Choroid plexus epithelial cell (primary cell): ENCODE data around the gene NOC4L.

Experiments used
- DNase-seq: peaks from one replicate; pipeline ENCODE4 v3.0.0-alpha.2; 2010; ENCODE audit warnings: low read depth
- H3K4me3 ChIP-seq: 2 replicates; pipeline ENCODE4 v1.5.1; 2011; ENCODE audit warnings: low read depth, mild to moderate bottlenecking, control low read depth, low read length, moderate library complexity
- CTCF ChIP-seq: conservative IDR thresholded peaks from 2 replicates; pipeline ENCODE4 v1.5.1; 2011; ENCODE audit warnings: low read depth, mild to moderate bottlenecking, control low read depth, inconsistent platforms, low read length, moderate library complexity

The NOC4L gene

DNA sequence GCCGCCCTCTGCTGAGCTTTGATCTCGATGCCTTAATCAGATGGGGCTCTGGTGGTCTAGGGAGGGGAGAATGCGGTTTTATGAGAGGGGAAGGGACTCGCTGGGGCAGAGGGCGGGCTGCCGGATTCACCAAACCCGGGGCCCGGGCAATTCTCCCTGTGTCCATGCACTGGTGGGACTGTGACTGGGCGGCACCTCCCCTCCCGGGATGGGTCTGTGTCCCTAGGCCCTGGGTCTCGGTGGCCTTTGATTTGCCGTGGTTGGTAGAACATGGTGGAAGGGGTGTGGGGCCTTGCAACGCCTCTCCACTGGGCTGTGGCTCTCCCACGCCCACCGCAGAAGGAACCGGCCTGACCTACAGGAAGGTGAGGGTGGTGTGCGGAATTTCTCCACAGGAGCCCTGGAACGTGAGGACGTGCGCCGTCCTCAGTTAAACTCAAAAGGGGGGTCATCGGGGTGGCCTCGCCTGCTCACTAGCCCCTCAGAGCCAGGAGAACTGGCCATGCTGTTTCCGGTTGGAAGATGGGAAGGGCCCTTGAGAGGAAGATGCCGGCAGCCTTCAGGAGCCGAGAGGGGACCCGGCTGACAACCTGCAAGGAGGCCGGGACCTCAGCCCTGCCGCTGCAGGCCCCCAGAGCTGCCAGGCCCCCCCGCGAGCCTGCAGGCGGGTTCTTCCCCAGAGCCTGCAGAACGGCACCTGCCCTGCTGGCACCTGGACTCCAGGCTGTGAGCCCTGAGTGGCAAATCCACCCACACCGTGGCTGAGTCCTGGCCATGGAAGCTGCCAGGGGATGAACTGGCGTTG lies 43.6 kb downstream of the NOC4L start:
- H3K4me3 ChIP-seq: no peak overlapping the region
- no peak for DNase-seq
- no peak for TF ChIP-seq CTCF

DNA sequence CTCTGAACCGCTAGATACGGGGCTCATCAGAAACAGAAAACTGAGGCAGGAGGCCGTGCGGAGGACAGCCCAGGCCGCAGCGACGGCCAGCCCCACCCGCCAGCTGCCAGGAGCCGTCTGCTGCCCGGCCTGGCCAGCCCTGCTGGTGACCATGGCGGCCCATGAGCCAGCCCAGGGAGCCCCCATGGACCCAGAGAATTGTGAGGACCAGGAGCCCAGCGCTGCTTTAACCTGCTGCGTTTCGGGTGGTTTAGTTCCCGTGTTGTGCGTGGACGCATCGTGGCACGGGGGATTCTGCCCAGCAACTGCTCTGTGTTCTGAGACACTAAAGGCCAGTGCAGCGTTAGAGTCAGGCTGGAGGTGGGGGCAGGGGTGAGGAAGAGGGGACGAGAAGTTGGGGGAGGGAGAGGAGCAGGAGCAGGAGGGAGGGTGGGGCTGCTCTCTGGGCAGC lies 44.2 kb downstream of the NOC4L start:
- H3K4me3 ChIP-seq: no peak overlapping the region
- TF ChIP-seq CTCF: no peak
- no peak for DNase-seq

- peak overlapping the region; percentile 59 for H3K4me3 ChIP-seq
- TF ChIP-seq CTCF: no peak
- DNase-seq: no peak
Measured at GRCh38 chr12:132188916-132189325, 44.7 kb downstream of the NOC4L start.

GRCh38 chr12:132189378-132190011 lies 45.2 kb downstream of the NOC4L start:
- peak overlapping the region; percentile 59 for H3K4me3 ChIP-seq
- DNase-seq: peak; percentile 85
- no peak for TF ChIP-seq CTCF

DNA sequence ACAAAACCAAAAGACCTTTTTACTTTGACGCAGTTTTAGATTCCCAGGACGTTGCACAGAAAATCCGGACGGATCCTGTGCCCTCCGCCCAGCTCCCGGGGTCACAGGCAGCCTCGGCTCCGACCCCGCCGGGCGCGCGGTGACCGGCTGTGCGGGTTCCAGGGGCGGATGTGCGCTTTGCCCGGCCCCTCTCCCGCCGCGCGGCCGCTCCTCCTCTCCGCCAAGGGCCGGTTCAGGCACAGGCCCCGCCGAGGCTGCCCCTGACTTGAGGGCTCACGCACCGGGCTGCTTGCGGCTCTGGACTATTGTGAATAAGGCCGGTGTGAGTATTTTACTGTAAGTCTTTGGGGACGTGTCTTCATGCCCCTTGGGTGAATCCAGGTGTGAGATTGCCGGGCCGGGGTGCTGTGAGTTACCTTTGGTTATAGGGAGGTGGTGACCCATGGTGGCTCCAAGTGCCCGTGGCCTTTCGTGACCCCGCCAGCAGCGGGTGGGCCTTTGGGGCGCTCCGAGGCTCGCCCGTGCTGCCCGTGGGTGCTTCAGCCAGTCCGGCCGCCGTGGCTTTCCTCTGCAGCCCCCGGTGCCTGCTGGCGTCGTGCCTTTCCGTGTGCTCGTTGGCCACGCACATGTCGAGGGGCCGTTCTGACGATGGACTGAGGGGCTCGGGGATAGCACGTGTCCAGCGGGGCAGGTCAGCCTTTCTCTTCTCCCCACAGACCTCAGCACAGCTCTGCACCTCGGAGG lies 45.9 kb downstream of the NOC4L start:
- no peak for TF ChIP-seq CTCF
- no peak for DNase-seq
- H3K4me3 ChIP-seq: peak overlapping the region; percentile 59

DNA sequence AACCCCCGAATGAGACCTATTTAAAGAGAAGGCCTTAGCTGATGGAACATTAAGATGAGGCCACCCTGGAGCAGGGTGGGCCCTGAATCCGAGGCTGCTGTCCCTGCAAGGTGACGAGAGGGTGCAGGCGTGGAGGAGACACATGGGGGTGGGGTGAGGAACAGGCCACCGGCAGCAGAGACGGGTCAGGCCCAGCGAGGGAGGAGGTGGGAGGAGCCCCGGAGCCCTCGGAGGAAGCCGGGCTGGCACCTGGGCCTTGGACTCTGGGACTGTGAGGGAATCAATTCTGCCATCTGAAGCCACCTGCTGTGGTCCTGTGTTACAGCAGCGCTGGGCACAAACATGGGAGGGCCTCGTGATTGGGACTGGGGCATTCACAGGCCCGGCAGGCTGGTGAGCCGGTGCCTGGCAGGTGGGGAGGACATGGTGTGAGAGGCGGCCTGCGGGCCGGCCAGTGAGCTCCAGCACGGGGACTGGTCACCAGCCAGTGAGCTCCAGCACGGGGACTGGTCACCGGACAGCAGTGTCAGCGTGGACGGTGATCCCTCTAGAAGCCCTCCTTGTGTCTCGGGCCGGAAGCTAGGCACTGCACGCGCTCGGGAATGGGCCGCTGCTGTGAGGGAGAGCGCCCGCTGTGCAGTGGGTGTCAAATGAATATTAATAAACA lies 46.7 kb downstream of the NOC4L start:
- DNase-seq: no peak
- TF ChIP-seq CTCF: no peak
- H3K4me3 ChIP-seq: no peak overlapping the region
